CD14-positive monocyte (primary cell): ENCODE data around the gene LTBP2. TPM values are rescaled to one million over a fixed set of nuclear protein-coding genes. Genes with fewer than 3 reads are reported as not detected.

Experiments used
- DNase-seq, 3 donors: peaks; one replicate each; pipeline ENCODE4 v3.0.0-alpha.2; 2011 to 2022
- H2AFZ ChIP-seq: 2 replicates; pipeline ENCODE4 v1.6.0; 2012; ENCODE audit warnings: mild to moderate bottlenecking, low read depth, low read length, inconsistent platforms; ENCODE audit not compliant: insufficient read depth, poor library complexity, severe bottlenecking
- H3K27ac ChIP-seq, 2 donors: 1 replicate in 1 of 2; 2 replicates in 1 of 2; pipeline ENCODE4 v1.5.1; 2012 to 2013; ENCODE audit warnings: low read length in 2 of 2, control low read depth in 1 of 2, inconsistent platforms in 1 of 2, low read depth in 1 of 2, mild to moderate bottlenecking in 1 of 2
- H3K27me3 ChIP-seq, 2 donors: one replicate each; pipeline versions ENCODE4 v1.6.0 to v1.6.1; 2011 to 2013; ENCODE audit warnings: low read length in 2 of 2; ENCODE audit not compliant: control insufficient read depth in 2 of 2, insufficient read depth in 2 of 2
- H3K36me3 ChIP-seq, 2 donors: replicated peaks in 1 of 2; 1 replicate in 1 of 2; 2 replicates in 1 of 2; pipeline versions ENCODE4 v1.5.1 to v1.6.1; 2012 to 2013; ENCODE audit warnings: low read length in 2 of 2, control low read depth in 1 of 2, inconsistent platforms in 1 of 2, mild to moderate bottlenecking in 1 of 2; ENCODE audit not compliant: insufficient read depth in 2 of 2, control insufficient read depth in 1 of 2
- H3K4me1 ChIP-seq, 2 donors: 1 replicate in 1 of 2; 2 replicates in 1 of 2; pipeline versions ENCODE4 v1.5.1 to v1.6.1; 2012 to 2013; ENCODE audit warnings: low read length in 2 of 2, control low read depth in 1 of 2, inconsistent platforms in 1 of 2, mild to moderate bottlenecking in 1 of 2, moderate library complexity in 1 of 2; ENCODE audit not compliant: insufficient read depth in 2 of 2, control insufficient read depth in 1 of 2
- H3K4me2 ChIP-seq: replicated peaks from 2 replicates; pipeline ENCODE3; 2012; ENCODE audit warnings: low read length, moderate library complexity, mild to moderate bottlenecking; ENCODE audit not compliant: poor library complexity, severe bottlenecking; ENCODE audit errors: extremely low read depth
- H3K4me3 ChIP-seq, 3 experiments: fragments of 200-600 bp in 1 of 3; sonication (generic) in 1 of 3; replicated peaks in 1 of 3; 1 replicate in 2 of 3; 2 replicates in 1 of 3; pipeline ENCODE4 v1.5.1; 2011 to 2013; ENCODE audit warnings: low read length in 3 of 3, mild to moderate bottlenecking in 3 of 3, control low read depth in 2 of 3, low read depth in 2 of 3, inconsistent platforms in 1 of 3, moderate library complexity in 1 of 3
- H3K79me2 ChIP-seq: 2 replicates; pipeline ENCODE4 v1.6.0; 2012; ENCODE audit warnings: mild to moderate bottlenecking, control low read depth, inconsistent platforms, low read length, moderate library complexity; ENCODE audit not compliant: insufficient read depth
- H3K9ac ChIP-seq: 2 replicates; pipeline ENCODE4 v1.6.0; 2017; ENCODE audit warnings: low read length, mild to moderate bottlenecking; ENCODE audit not compliant: insufficient read depth, poor library complexity, severe bottlenecking
- H3K9me3 ChIP-seq, 2 donors: replicated peaks in 1 of 2; 1 replicate in 1 of 2; 2 replicates in 1 of 2; pipeline versions ENCODE4 v1.5.1 to v1.6.1; 2012 to 2013; ENCODE audit warnings: low read length in 2 of 2, control low read depth in 1 of 2; ENCODE audit not compliant: control insufficient read depth in 1 of 2, insufficient read depth in 1 of 2
- H4K20me1 ChIP-seq: 2 replicates; pipeline ENCODE4 v1.6.0; 2012; ENCODE audit warnings: mild to moderate bottlenecking, low read length, control low read depth, moderate library complexity; ENCODE audit not compliant: insufficient read depth
- H3K27ac Mint-ChIP-seq, 7 donors: one replicate each; pipeline ENCODE4 v1.8.0; 2020; ENCODE audit warnings: mild to moderate bottlenecking in 7 of 7, mixed read lengths in 7 of 7, moderate library complexity in 6 of 7, inconsistent platforms in 2 of 7
- H3K27me3 Mint-ChIP-seq, 3 donors: one replicate each; pipeline ENCODE4 v1.8.0; 2021 to 2022; ENCODE audit warnings: low read depth in 3 of 3, mild to moderate bottlenecking in 3 of 3, mixed read lengths in 3 of 3, moderate library complexity in 3 of 3, inconsistent platforms in 1 of 3
- H3K36me3 Mint-ChIP-seq, 2 donors: one replicate each; pipeline ENCODE4 v1.8.0; 2020; ENCODE audit warnings: mixed read lengths in 2 of 2, inconsistent platforms in 1 of 2, mild to moderate bottlenecking in 1 of 2
- H3K4me1 Mint-ChIP-seq: one replicate; pipeline ENCODE4 v1.8.0; 2020; ENCODE audit warnings: mild to moderate bottlenecking, mixed read lengths
- H3K4me3 Mint-ChIP-seq, 2 donors: one replicate each; pipeline ENCODE4 v1.8.0; 2020; ENCODE audit warnings: mild to moderate bottlenecking in 2 of 2, mixed read lengths in 2 of 2, moderate library complexity in 1 of 2
- H3K9me3 Mint-ChIP-seq, 7 donors: one replicate each; pipeline ENCODE4 v1.8.0; 2020 to 2022; ENCODE audit warnings: mixed read lengths in 7 of 7, mild to moderate bottlenecking in 6 of 7, moderate library complexity in 6 of 7, inconsistent platforms in 2 of 7
- WGBS: methylation state at CpG from one replicate; pipeline ENCODE4 v1.1.5; 2013; ENCODE audit warnings: missing lambda C conversion rate; ENCODE audit not compliant: insufficient coverage; 5-methylcytosine and 5-hydroxymethylcytosine counted together
- intact Hi-C, 2 donors: fragments of 100-400 bp; cut with micrococcal nuclease; formaldehyde crosslinking; loops; one replicate each; pipeline versions ENCODE4 v1.15.0 to v1.15.1; 2023
- polyA plus RNA-seq, 3 donors: library from polyadenylated mRNA; depleted of rRNA in 1 of 3; unstranded in 2 of 3; stranded (reverse) in 1 of 3; fragments of 300-500 nt in 2 of 3; fragments of >200 nt in 1 of 3; fragmentation: Illumina TruSeq in 2 of 3; gene quantifications; 1 replicate in 2 of 3; 2 replicates in 1 of 3; pipeline ENCODE4 v1.2.3, GENCODE V29; 2012 to 2021
- TF ChIP-seq, protein P1 (sequence below): fragments of 200-600 bp; IDR thresholded peaks from one replicate; pipeline ENCODE4 v1.8.0; 2022; ENCODE audit warnings: antibody characterized with exemption, mild to moderate bottlenecking

LTBP2 gene
- polyA plus RNA-seq, 3 donors = 0.04 to 0.24 (median 0.11) TPM

GRCh38 chr14:74535756-74536325 is 76.2 kb downstream of the LTBP2 start:
- H3K9me3 Mint-ChIP-seq = no peaks in the 10 kb centered on the region
- 87% methylated on average over 6 of the region's 10 CpGs for WGBS
- Histone ChIP-seq H3K4me2 (no peak overlapping the region), H3K4me3 (no peak overlapping the region), H2AFZ (no peak overlapping the region), H3K79me2 (no peaks in the 10 kb centered on the region), H3K27me3 (no peaks in the 10 kb centered on the region), H3K9ac (no peak overlapping the region), H3K27ac (no peak overlapping the region), H3K36me3 (no peaks in the 10 kb centered on the region), H4K20me1 (no peaks in the 10 kb centered on the region), H3K4me1 (peaks cover 0 to 8% of the 10 kb centered on the region in 2 donors), H3K9me3 (no peaks in the 10 kb centered on the region)
- H3K4me1 Mint-ChIP-seq = peaks cover 14% of the 10 kb centered on the region
- TF ChIP-seq, protein P1, sequence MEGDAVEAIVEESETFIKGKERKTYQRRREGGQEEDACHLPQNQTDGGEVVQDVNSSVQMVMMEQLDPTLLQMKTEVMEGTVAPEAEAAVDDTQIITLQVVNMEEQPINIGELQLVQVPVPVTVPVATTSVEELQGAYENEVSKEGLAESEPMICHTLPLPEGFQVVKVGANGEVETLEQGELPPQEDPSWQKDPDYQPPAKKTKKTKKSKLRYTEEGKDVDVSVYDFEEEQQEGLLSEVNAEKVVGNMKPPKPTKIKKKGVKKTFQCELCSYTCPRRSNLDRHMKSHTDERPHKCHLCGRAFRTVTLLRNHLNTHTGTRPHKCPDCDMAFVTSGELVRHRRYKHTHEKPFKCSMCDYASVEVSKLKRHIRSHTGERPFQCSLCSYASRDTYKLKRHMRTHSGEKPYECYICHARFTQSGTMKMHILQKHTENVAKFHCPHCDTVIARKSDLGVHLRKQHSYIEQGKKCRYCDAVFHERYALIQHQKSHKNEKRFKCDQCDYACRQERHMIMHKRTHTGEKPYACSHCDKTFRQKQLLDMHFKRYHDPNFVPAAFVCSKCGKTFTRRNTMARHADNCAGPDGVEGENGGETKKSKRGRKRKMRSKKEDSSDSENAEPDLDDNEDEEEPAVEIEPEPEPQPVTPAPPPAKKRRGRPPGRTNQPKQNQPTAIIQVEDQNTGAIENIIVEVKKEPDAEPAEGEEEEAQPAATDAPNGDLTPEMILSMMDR = no peak
- H3K27me3 Mint-ChIP-seq = peaks cover 1 to 5% (median 1%) of the 10 kb centered on the region in 3 donors
- H3K27ac Mint-ChIP-seq = no peak overlapping the region
- DNase-seq = no peak
- no peak overlapping the region for H3K4me3 Mint-ChIP-seq
- H3K36me3 Mint-ChIP-seq = no peaks in the 10 kb centered on the region
- intact Hi-C loops = no loop called here

DNA sequence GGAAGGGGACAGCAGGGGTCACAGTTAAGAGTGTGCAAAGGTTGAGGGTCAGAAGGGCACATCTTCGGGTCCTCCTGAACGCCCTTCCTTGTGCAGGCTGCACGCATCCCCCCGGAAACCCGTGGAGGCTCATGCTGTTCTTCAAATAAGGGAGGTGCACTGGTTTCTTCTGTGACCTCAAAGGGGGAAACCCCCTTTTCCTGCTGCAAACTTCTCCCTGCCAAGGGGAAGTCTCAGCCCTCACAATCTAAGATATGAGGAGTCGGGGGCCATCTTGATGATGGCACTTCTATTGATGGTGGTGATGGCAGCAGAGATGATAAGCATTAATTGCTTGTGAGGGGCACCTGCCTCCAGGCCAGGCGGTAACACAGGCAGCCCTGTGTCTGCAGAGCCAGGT is 78.5 kb downstream of the LTBP2 start:
- 34% methylated on average over 5 of the region's 7 CpGs for WGBS
- Mint-ChIP-seq H3K27ac (no peak overlapping the region), H3K4me3 (no peak overlapping the region), H3K27me3 (peaks cover 1 to 2% (median 1%) of the 10 kb centered on the region in 3 donors), H3K4me1 (peaks cover 15% of the 10 kb centered on the region), H3K9me3 (no peaks in the 10 kb centered on the region), H3K36me3 (no peaks in the 10 kb centered on the region)
- H2AFZ ChIP-seq = no peak overlapping the region
- H3K36me3 ChIP-seq = no peaks in the 10 kb centered on the region
- no peak overlapping the region for H3K4me3 ChIP-seq
- no peaks in the 10 kb centered on the region for H4K20me1 ChIP-seq
- H3K4me1 ChIP-seq = peaks cover 0 to 8% of the 10 kb centered on the region in 2 donors
- no peak overlapping the region for H3K27ac ChIP-seq
- H3K79me2 ChIP-seq = no peaks in the 10 kb centered on the region
- H3K9me3 ChIP-seq = no peaks in the 10 kb centered on the region
- H3K4me2 ChIP-seq = no peak overlapping the region
- intact Hi-C loops = no loop called here
- TF ChIP-seq, protein P1 = no peak
- H3K9ac ChIP-seq = no peak overlapping the region
- H3K27me3 ChIP-seq = no peaks in the 10 kb centered on the region
- peak in 2 of 3 donors; percentile 21 to 56 for DNase-seq
